VCaP (cell line): ENCODE data around the gene MFAP1.
"Not testable (repeated sequence)": the region's sequence is repeated elsewhere in the genome, so short reads cannot be mapped to it uniquely, and the experiment has no call there.

Experiments used
- H3K27ac ChIP-seq: fragments of 450-650 bp; 2 replicates; pipeline ENCODE4 v1.5.1; 2017
- CTCF ChIP-seq: fragments of 450-650 bp; conservative IDR thresholded peaks from 2 replicates; pipeline ENCODE4 v1.5.1; 2017; ENCODE audit warnings: mild to moderate bottlenecking, moderate library complexity

Gene MFAP1, protein sequence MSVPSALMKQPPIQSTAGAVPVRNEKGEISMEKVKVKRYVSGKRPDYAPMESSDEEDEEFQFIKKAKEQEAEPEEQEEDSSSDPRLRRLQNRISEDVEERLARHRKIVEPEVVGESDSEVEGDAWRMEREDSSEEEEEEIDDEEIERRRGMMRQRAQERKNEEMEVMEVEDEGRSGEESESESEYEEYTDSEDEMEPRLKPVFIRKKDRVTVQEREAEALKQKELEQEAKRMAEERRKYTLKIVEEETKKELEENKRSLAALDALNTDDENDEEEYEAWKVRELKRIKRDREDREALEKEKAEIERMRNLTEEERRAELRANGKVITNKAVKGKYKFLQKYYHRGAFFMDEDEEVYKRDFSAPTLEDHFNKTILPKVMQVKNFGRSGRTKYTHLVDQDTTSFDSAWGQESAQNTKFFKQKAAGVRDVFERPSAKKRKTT

DNA sequence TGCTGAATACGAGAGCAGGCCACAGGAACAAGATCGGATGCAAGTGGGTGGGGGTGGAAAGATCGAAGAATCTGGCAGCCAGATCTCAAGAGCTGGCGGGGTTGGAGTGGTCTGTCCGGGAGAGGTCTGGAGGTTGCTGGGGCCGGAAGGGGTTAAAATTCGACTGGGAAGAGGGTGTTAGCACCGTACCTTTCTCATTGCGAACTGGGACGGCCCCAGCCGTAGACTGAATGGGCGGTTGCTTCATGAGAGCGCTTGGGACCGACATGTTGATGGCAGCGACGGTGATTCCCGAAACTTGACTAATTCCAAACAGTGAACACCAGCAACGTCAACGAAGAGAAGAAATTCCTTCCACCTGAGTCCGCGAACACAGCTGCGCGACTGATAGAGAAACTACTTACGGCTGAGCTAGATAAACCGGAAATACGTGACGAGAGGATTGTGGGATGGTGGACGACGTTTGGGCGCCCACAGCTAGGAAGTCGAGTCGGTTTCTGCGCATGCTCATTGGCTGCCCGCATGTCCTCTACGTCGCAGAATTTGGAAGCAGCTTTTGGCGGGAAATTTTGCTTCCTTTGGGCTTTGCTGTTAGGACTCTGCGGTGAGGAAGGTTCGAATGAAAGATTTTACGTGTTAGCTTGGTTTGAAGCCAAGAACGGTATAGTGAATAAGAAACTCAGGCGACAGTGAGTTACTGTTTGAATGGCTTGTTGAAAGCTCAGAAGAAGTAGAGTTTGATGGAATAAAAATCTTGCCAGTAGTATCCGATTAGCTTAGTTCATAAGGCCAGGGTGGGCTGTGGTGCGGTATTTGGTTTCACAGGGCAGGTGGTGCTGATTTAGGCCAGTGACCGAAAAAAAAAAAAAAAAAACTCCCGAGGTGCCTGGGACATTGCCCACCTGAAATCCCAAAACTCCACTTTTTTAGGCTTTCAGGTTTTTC is at the start of gene MFAP1:
Gene MFAP1 (minus strand): TSS at position 389 of the 945 bp plus-strand sequence. CDS start 121 bp downstream, at position 268.
- TF ChIP-seq CTCF, result no peak
- peak within 1 kb of the TSS; percentile 85 for H3K27ac ChIP-seq

- TF ChIP-seq CTCF, result no peak
- no peak overlapping the region for H3K27ac ChIP-seq
Observed at GRCh38 chr15:43873651-43874050, 49.2 kb upstream of the MFAP1 start.

GRCh38 chr15:43872416-43873020 is 48.0 kb upstream of the MFAP1 start:
- TF ChIP-seq CTCF, result peak; percentile 79
- peak overlapping the region; percentile 5; the same call in 1 of the 2 replicates for H3K27ac ChIP-seq

GRCh38 chr15:43871835-43872234 is 47.3 kb upstream of the MFAP1 start:
- TF ChIP-seq CTCF, result no peak
- H3K27ac ChIP-seq, result no peak overlapping the region

DNA sequence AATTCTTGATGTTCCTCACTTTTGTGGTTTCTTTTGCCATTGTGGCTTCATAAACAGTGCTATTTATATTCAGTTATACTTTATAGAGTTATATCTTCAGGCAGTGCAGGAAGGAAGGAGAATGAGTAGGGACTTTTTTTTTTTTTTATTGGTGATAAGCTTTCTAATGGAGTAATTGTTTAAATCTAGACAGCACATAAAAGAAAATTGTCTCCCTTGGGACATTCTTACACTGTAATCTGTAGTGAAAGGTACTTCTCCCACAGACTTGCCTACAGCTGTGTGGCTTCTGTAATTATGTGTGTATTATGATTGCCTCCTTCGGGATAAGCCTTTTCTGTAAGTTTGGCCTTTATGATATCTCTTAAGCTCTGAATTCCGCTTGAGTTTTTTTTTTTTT is 43.9 kb upstream of the MFAP1 start:
- H3K27ac ChIP-seq, result no peak overlapping the region
- no peak for TF ChIP-seq CTCF

DNA sequence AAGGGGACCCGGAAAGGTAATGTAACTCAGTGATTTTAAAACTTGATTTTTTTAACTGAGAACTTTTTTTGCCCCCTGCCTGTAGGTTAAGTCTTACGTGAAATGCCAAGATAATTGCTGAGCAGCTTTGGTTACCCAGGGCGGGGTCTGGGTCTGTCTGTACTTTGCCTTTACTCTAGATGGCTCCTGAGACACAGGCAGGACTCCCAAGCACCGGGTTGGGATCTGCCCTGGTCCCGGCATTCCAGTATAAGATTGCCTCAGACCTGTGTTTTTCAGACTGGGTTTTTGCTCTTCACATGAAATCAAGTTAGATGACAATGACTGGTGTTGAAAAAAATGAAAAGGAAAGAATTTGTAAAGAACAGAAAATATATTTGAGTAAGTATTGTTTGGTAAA is 42.6 kb upstream of the MFAP1 start:
- no peak for TF ChIP-seq CTCF
- H3K27ac ChIP-seq, result no peak overlapping the region

DNA sequence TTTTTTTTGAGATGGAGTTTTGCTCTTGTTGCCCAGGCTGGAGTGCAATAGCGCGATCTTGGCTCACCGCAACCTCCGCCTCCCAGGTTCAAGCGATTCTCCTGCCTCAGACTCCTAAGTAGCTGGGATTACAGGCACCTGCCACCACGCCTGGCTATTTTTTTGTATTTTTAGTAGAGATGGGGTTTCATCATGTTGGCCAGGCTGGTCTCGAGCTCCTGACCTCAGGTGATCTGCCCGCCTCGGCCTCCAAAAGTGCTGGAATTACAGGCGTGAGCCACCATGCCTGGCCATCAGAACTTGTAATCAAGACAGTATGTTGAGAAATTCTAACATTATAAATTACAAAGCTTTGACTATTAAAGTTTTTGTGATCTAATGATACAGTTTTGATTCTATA is 42.1 kb upstream of the MFAP1 start:
- not testable (repeated sequence) for H3K27ac ChIP-seq
